Cardiac septum (tissue), 1 donor: ENCODE results near the gene PRKG1. TPM values are rescaled to one million over a fixed set of nuclear protein-coding genes. Genes with fewer than 3 reads are reported as not detected.

ENCODE experiments used
- DNase-seq: peaks from one replicate; pipeline ENCODE4 v3.0.0-alpha.2; 2020; ENCODE audit warnings: low spot score
- intact Hi-C: fragments of 100-400 bp; cut with DNase I; formaldehyde crosslinking; loops from one replicate; pipeline ENCODE4 v1.14.0; 2022
- total RNA-seq: library from RNA; stranded (reverse); fragmentation: NEBNext Ultra II Directional; extraction: Animal tissue kit (Norgen Biotek cat#: 25700); gene quantifications from one replicate; pipeline ENCODE4 v1.2.1, GENCODE V29; 2021
- donor health status: DM: no; HTN: no; CAD: no.

The PRKG1 gene
- total RNA-seq, 1 donor from 2014 or later = 35.6 TPM

DNA sequence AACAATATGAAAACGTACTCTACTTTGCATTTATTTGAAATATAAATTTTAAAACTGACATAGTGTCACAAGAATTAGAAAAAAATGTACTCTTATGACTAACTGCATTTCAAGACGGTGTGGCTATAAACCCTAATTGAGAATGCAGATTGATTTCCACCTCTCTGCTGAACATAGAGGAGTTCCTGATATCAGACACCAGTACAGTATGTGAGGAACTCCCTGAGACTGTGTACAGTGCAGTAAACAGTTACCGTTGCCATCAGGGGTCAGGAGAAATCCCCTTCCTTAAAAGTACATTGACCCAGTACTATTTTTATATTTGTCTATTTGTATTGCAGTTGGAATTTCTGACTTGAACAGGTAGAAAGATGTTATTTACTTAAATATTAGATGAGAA lies 1178.0 kb downstream of the PRKG1 start:
- intact Hi-C loops = no loop called here
- DNase-seq = no peak

GRCh38 chr10:52256832-52257691 lies 1182.8 kb downstream of the PRKG1 start:
- no peak for DNase-seq
- intact Hi-C loops = no loop called here

DNA sequence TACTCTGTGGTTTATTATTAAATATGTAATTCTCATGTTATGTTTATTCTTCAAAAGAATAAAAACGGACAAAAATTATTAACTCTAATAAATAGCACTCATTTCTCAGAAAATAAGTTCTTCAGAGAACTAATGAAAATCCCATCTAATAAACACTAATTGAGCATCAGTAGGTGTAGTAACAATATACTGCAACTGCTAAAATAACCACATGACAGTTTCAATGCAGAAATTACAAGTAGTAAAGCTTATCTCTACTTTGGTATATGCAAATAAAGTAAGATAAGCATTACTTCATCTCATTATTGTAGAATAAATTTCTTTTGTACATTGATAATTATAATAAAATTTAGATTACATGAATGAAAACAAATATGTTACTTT lies 1183.4 kb downstream of the PRKG1 start:
- intact Hi-C loops = no loop called here

DNA sequence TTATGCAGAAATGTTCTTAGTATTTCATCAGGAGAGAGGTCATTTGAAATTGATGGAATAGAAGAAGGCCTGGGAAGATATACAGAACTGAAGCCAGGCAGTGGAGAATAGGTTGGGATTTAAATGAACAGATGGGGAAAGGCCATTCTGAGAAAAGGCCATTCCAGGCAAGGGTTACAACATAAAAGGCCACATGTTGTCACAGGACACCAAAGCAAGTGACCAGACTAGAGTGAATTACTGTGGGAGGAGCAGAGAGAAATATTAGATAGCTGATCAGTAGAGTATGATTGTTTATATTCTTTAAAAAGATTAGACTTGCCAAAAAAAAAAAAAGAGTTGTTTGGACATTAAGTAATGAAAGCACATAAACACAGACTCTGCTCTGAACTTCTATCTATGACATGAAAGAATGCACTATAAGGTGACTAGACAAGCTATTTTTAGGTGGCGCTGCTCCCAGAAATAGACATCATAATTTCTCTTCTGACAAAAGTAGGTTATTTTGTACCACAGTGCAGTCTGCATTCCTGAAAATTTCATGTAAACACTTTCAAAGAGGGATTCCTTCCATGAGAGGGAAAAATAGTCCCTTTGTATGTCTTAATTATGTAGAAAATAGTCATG lies 1184.6 kb downstream of the PRKG1 start:
- intact Hi-C loops = no loop called here
- DNase-seq = no peak

More for the DNA sequence above, 1183.4 kb downstream of the PRKG1 start:
- no peak for DNase-seq

DNA sequence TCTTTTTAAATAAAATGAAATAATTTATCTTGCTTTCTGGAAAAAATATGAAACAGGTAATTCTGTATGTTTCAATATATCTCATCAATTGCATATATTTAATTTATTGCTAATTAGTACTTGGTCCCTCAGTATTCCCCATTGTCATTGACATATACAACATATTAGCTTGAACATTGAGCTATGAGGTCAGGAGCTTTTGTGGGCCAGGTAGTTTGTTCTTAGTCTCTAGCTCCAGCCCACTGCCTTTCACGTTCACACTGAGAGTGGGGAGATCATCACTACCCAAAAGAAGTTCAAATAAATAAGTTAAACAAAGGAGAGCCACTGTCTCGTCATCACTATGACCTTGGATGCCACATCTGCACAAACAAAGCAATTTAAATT lies 1185.1 kb downstream of the PRKG1 start:
- intact Hi-C loops = no loop called here
- no peak for DNase-seq

DNA sequence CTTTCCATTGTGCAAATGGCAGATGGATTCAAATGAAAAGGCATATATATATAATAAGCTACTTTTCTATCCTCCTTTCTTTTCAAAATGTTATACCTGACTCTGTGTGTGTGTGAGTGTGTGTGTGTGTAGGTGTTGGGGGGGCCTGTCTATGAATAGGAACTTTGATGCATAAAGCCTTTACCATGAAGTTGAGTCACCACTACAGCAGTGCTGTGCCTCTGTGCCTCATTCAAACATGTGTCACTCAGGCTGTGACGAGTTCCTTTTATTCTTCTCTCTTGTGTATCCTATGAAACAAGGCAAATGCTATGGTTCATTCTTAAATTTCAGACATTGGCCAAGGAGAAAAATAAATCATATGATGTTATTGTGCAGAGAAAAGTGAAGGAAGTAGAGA lies 1187.1 kb downstream of the PRKG1 start:
- no peak for DNase-seq
- intact Hi-C loops = no loop called here

GRCh38 chr10:52265131-52265926 lies 1191.0 kb downstream of the PRKG1 start:
- DNase-seq = no peak
- intact Hi-C loops = no loop called here

DNA sequence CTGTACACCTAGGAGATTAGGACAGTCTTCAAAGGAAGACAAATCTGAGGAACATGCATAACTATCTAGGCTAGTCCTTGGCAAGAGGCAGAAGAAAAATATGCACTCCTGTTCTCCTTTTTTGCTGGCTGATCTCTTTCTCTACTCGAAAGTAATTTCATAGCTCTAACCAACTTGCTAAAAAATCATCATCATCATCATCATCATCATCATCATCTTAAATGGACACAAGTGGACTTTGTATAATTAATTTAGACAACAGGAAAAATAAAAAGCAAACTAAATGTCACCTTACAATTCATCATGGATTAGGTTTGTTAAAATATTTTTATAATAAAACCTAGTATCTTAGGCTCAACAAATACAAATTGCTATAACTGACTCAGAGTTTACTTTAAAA lies 1192.6 kb downstream of the PRKG1 start:
- intact Hi-C loops = no loop called here

GRCh38 chr10:52268790-52269189 lies 1194.5 kb downstream of the PRKG1 start:
- intact Hi-C loops = no loop called here
- DNase-seq = no peak

More for the DNA sequence above, 1192.6 kb downstream of the PRKG1 start:
- DNase-seq = no peak

GRCh38 chr10:52269233-52269632 lies 1194.9 kb downstream of the PRKG1 start:
- no peak for DNase-seq
- intact Hi-C loops = no loop called here

DNA sequence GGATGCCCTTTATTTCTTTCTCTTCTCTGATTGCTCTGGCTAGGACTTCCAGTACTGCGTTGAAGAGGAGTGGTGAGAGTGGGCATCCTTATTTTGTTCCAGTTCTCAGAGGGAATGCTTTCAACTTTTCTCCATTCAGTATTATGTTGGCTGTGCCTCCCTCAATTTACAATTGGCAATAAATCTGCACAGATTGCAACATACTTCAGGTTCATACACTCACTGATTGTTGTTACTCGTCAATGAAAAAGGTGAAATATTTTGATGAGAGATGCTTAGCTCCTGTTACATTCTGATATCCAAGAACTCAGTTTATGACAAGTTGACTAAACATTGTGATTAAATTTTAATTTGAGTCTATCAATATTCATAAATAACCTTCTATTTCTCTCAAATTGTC lies 1201.9 kb downstream of the PRKG1 start:
- no peak for DNase-seq
- intact Hi-C loops = no loop called here

GRCh38 chr10:52276986-52277385 lies 1202.7 kb downstream of the PRKG1 start:
- DNase-seq = no peak
- intact Hi-C loops = no loop called here

DNA sequence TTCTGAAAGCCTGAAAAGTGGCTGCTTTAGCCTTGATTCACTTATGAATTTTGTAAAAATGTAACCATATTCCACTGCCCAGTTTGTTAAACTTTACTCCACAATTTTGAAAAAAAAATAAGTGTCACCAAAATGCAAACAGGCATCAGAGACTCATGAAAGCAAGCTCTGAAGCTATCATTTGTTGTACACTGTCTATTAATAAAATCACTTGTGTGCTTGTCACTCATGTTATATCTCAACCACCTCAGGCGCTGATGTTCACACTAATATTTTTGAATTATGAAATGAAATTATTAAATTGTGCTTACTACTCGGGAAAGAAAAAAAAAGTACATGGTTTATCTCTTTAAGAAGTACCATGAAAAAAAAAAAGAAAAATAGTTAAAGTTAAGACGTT lies 1205.3 kb downstream of the PRKG1 start:
- intact Hi-C loops = no loop called here
- no peak for DNase-seq

DNA sequence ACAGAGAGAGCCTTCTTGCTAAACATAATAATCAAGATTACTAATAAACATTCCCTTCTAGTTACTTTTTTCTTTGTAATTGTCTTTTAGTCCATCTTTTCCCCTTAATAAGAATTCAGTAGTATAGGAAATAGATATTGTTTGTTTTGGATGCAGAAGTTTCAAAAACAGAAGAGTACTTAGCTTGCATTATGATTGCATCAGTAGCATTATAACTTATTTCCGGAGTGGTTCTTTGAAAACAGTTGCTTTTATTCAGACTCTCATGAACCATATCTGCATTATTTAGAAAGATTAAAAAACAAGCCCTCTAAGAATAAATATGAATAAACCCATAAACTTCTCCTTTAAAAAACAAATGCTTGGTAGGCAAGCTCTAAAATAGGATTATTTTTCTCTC lies 1205.8 kb downstream of the PRKG1 start:
- no peak for DNase-seq
- intact Hi-C loops = no loop called here

GRCh38 chr10:52283174-52283573 lies 1208.9 kb downstream of the PRKG1 start:
- DNase-seq = no peak
- intact Hi-C loops = no loop called here

DNA sequence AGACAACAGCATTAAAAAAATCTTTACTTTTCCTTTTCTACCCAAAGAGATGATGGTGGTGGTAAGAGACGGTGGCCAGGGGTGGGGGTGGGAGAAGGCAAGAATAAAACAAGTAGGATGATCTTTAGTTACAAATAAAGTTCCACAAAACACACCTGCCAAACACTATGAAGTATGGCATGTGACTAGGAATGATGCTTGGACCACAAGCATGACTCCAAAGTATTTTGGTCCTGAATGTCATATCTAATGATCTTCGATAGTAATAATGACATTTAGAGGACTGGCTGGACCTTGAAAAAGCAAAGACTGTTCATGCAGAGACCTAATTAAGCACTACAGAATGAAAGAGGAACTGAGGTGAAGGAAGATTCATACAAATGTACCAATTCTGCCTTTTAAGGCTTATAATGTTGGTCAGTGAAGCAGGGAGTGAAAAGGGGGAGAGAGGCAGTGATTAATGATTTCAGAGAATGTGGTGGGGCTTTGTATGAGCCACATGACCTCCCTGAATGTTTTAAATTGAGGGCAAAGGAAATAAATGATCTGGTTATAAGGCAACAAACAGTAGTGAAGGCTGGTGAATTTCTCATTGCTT lies 1210.2 kb downstream of the PRKG1 start:
- no peak for DNase-seq
- intact Hi-C loops = no loop called here

- no peak for DNase-seq
- intact Hi-C loops = no loop called here
Observed at GRCh38 chr10:52287866-52288265, 1213.6 kb downstream of the PRKG1 start.

- intact Hi-C loops = no loop called here
- no peak for DNase-seq
Observed at GRCh38 chr10:52297747-52298146, 1223.5 kb downstream of the PRKG1 start.

DNA sequence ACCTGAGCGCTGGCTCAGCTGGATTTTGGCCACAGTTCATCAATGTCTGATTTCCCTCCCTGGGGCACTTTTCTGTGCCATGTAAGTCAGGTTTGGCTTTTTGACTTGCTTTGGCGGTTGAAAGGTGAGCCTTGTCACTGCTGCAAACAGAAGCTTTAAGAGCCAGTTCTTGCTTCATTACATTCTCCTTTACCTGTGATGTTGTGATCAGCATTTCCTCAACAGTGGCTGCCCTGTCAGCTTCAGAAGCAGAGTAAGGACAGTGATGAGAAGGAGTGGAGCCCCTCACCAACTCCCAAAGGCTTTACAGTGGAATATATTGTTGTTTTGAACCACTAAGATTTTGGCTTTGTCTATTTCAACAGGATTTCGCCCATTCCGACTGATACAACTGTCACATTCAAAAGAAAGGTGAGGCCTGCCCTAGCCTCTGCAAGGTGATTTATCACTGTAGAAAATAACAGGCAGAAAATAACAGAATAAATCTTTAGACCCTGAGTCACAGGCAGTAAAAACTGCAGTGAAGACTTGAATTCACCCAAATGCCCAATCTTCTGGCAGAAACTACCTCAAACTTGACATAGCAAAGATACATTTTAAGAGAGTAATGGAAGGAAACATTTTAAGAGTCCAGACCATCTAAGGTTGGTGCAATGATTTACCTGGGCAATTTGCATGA lies 1226.5 kb downstream of the PRKG1 start:
- intact Hi-C loops = no loop called here
- DNase-seq = no peak
